NCI-H524 (cell line): ENCODE measurements around the gene INS.

Source experiments
- DNase-seq, 2 experiments: peaks; one replicate each; lab custom pipeline; 2025; lab: John Stamatoyannopoulos, UW

INS gene

DNA sequence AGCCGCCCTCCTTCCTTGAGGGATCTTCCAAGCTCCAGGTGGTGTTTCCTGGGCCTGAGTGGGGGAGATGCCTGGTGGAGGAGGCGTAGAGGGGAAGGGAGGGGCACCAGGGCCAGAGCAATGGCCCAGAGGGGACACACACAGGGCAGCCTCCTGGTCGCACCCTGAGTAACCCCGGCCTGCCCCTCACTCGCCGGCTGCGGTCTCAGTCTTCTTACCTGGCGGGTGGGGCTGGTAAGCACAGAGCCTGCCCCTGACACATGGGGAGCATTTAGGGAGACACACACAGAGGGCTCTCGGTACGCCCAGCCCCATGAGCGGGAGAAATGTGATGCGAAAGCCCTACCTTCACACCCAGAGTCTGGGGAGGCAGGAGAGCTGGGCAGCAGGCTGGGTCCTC is 45.7 kb downstream of the INS start:
- DNase-seq: no peak

DNA sequence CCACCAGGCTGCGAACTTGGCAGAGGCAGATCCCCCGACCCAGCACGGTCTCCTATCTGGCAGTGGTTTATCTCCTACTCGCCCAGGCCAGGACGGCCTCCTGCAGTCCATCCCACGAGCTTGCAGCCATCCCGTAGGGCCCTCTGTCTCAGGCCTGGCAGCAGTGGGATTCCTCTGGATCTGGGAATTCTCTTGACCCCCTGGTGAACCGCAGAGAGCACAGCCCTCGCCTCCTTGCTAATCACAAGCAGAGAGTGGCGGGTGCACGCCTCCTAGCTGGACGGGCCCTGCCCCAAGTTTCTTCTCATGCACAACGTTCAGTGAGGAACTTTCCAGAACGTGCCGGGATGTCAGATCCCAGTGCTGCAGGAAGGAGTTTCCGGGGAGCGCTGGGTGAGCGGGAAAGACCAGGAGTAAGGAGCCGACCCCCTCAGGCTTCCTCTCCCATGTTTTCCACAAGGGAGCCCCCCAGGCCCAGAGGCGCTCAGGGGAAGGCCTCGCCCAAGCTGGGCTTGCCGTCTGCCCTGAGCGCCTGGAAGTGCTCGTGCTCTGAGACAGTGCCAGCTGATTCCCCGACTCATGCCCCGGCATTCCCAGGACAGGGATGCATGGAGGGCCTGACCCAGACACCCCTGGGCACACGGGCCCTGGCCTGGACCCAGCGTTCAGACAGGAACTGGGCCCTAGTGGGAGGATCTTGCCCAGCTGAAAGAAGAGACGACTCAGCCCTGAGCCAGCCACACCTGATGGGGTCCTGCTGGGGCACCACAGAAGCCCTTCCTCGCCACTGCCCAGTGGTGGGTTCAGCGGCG is 46.4 kb downstream of the INS start:
- no peak for DNase-seq

DNA sequence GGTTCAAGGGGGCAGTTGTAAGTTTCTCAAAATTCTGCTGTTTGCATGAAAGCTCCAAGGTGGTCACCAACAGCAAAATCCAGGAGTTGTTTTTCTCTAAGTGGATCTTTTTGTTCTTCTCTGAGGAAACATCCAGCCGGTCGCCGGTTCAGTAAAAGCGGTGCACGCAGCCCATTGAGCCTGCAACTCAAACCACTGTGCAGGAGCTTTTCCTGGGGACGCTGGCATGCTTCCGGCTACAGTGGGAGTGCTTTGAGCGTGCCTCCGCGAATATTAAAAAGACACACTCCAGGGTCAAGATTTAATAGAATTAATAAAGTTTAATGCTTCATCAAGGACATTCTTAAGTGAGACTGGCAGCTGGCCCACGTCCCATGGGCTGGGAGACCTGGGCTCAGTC is 47.2 kb downstream of the INS start:
- no peak for DNase-seq

GRCh38 chr11:2110521-2110920 is 50.5 kb downstream of the INS start:
- DNase-seq: no peak
